C4-2B (cell line): ENCODE data around the gene DPH7.

Source experiments
- CTCF ChIP-seq: fragments of 450-650 bp; conservative IDR thresholded peaks from 2 replicates; pipeline ENCODE4 v1.5.1; 2017; ENCODE audit warnings: mild to moderate bottlenecking
- ZFX ChIP-seq: fragments of 450-650 bp; IDR thresholded peaks from 2 replicates; pipeline ENCODE4 v1.6.1; 2017

GRCh38 chr9:137520614-137521404 lies 57.9 kb downstream of the DPH7 start:
- no peak for TF ChIP-seq CTCF
- no peak for TF ChIP-seq ZFX
